K562 (cell line): ENCODE data around the gene ITGA3. TPM values are rescaled to one million over a fixed set of nuclear protein-coding genes. Genes with fewer than 3 reads are reported as not detected.

Experiments
- ARID1B ChIP-seq: fragments of 450-650 bp; IDR thresholded peaks from 2 replicates; pipeline ENCODE4 v1.6.1; 2016; ENCODE audit warnings: antibody characterized with exemption, mild to moderate bottlenecking, inconsistent platforms
- CBFA2T3 ChIP-seq: fragments of 450-650 bp; IDR thresholded peaks from 2 replicates; pipeline ENCODE4 v1.6.1; 2017
- CHAMP1 ChIP-seq: fragments of 450-650 bp; IDR thresholded peaks from 2 replicates; pipeline ENCODE4 v1.6.1; 2016; ENCODE audit warnings: mild to moderate bottlenecking
- FOXA1 ChIP-seq: fragments of 450-650 bp; IDR thresholded peaks from 2 replicates; pipeline ENCODE4 v1.6.1; 2016; ENCODE audit warnings: mild to moderate bottlenecking, borderline replicate concordance
- FOXK1 ChIP-seq: sonication (generic); formaldehyde crosslinking; IDR thresholded peaks from 2 replicates; pipeline ENCODE4 v1.8.0; 2022; ENCODE audit warnings: missing genetic modification reagents, mild to moderate bottlenecking, borderline replicate concordance
- FOXM1 ChIP-seq, 2 experiments: fragments of 450-650 bp in 1 of 2; sonication (generic) in 1 of 2; formaldehyde crosslinking in 1 of 2; IDR thresholded peaks; 2 replicates each; pipeline versions ENCODE4 v1.6.1 to v1.9.0; 2017 to 2022; ENCODE audit warnings: low read depth in 2 of 2, mild to moderate bottlenecking in 2 of 2, missing genetic modification reagents in 1 of 2, moderate library complexity in 1 of 2
- HSF4 ChIP-seq: fragments of 250-450 bp; sonication (Bioruptor Pico); IDR thresholded peaks from 2 replicates; pipeline ENCODE4 v2.1.2; 2022; ENCODE audit warnings: mild to moderate bottlenecking, moderate library complexity, borderline replicate concordance
- KLF6 ChIP-seq: fragments of 250-450 bp; sonication (Bioruptor Pico); IDR thresholded peaks from 2 replicates; pipeline ENCODE4 v1.4.0; 2020; ENCODE audit warnings: mild to moderate bottlenecking, moderate library complexity, borderline replicate concordance
- MAX ChIP-seq: sonication (generic); formaldehyde crosslinking; IDR thresholded peaks from 2 replicates; pipeline ENCODE4 v1.9.0; 2022; ENCODE audit warnings: mild to moderate bottlenecking, missing genetic modification reagents
- PRPF4 ChIP-seq: fragments of 200-400 bp; formaldehyde crosslinking; IDR thresholded peaks from one replicate; pipeline ENCODE4 v1.6.1; 2017; ENCODE audit warnings: low read length, low read depth, mild to moderate bottlenecking; ENCODE audit not compliant: insufficient read depth, poor library complexity, severe bottlenecking
- RBBP5 ChIP-seq: fragments of 200-600 bp; sonication (generic); IDR thresholded peaks from 2 replicates; pipeline ENCODE4 v1.6.1; 2012; ENCODE audit warnings: borderline replicate concordance, mild to moderate bottlenecking, low read length, control low read depth, inconsistent platforms; ENCODE audit not compliant: insufficient read depth, poor library complexity, severe bottlenecking
- TGIF2 ChIP-seq: sonication (generic); formaldehyde crosslinking; IDR thresholded peaks from 2 replicates; pipeline ENCODE4 v1.8.1; 2022; ENCODE audit warnings: mild to moderate bottlenecking, missing genetic modification reagents, moderate library complexity
- TRIM24 ChIP-seq, 2 experiments: fragments of 450-650 bp; IDR thresholded peaks; 2 replicates each; pipeline ENCODE4 v1.6.1; 2016
- ZBTB1 ChIP-seq: sonication (generic); formaldehyde crosslinking; IDR thresholded peaks from 2 replicates; pipeline ENCODE4 v1.8.1; 2023; ENCODE audit warnings: missing genetic modification reagents, low read depth, mild to moderate bottlenecking, borderline replicate concordance
- ZBTB8A ChIP-seq: fragments of 450-650 bp; IDR thresholded peaks from 2 replicates; pipeline ENCODE4 v1.6.1; 2018; ENCODE audit warnings: mild to moderate bottlenecking, moderate library complexity; ENCODE audit not compliant: partially characterized antibody
- ZFX ChIP-seq: sonication (generic); formaldehyde crosslinking; IDR thresholded peaks from 2 replicates; pipeline ENCODE4 v1.8.0; 2022; ENCODE audit warnings: mild to moderate bottlenecking, missing genetic modification reagents, moderate library complexity
- polyA plus RNA-seq, 8 experiments: library from polyadenylated mRNA; depleted of rRNA in 4 of 8; stranded (reverse) in 5 of 8; unstranded in 3 of 8; fragments of >200 nt; fragmentation: Nextera tagmentation in 2 of 8; fragmentation: Illumina TruSeq in 1 of 8; extraction: Ambion mirVana in 2 of 8; extraction: Trizol in 1 of 8; gene quantifications; 2 replicates each; pipeline versions ENCODE4 v1.2.1 to v1.2.3, GENCODE V29; 2011 to 2014; ENCODE audit warnings: inconsistent platforms in 1 of 8, missing spikeins in 1 of 8
- total RNA-seq, 7 experiments: library from RNA; depleted of rRNA in 6 of 7; stranded (reverse); fragments of >200 nt in 6 of 7; fragmentation: Illumina TruSeq in 2 of 7; extraction: Trizol in 2 of 7; gene quantifications; 2 replicates each; pipeline versions ENCODE4 v1.2.1 to v1.2.3, GENCODE V29; 2011 to 2021; ENCODE audit warnings: low replicate concordance in 1 of 7
- TF ChIP-seq, protein P1 (sequence below): sonication (generic); formaldehyde crosslinking; IDR thresholded peaks from 2 replicates; pipeline ENCODE4 v1.5.0; 2020; ENCODE audit warnings: missing genetic modification reagents
- TF ChIP-seq, protein P2 (sequence below): fragments of 250-450 bp; sonication (Bioruptor Pico); IDR thresholded peaks from 2 replicates; pipeline ENCODE4 v1.4.0; 2020; ENCODE audit warnings: mild to moderate bottlenecking, moderate library complexity

ITGA3 gene
- total and polyA plus RNA-seq, 9 of the 15 experiments (the other 6 are each of a cell fraction or from before 2014, with no cell fraction given), result 0.03 to 0.75 (median 0.14) TPM; not detected in 2

DNA sequence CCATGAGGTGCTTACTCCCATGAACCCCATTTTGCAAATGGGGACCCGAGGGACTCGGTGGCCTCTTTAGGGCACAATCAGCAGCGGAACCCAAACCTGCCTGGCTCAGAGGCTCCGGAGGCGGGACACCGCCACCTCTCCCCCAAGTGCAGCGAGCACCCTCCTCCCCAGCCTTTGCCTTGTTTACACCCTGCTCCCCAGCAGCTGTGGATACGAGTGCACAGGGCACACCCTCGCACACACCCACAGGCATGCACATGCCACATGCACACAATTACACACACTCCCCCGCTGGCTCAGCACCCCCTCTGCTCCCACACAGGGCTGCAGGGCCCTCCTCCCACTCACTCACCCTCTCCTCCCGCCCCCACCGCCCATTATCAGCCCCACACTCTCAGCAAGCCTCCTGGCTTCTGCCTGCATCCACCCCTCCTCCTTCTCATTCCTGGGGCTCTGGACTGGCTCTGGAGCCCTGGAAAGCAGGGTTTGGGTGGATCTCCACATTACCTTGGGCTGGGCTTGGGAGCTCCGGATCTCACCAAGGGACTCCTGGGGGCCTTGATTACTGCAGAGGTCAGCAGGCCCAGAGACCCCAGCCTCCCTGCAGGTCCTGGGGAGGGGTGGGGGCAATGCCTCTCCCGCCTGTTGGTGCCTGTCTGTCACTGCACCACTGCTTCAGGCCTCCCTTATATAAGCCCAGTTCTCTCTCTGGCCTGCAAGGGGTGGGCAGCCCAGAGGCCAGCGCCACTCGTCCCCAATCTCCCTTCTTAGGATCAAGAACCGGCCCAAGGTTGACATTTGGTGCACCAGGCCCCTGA, 45.6 kb downstream of the ITGA3 start (continued):
- TF ChIP-seq, protein P1, sequence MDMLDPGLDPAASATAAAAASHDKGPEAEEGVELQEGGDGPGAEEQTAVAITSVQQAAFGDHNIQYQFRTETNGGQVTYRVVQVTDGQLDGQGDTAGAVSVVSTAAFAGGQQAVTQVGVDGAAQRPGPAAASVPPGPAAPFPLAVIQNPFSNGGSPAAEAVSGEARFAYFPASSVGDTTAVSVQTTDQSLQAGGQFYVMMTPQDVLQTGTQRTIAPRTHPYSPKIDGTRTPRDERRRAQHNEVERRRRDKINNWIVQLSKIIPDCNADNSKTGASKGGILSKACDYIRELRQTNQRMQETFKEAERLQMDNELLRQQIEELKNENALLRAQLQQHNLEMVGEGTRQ (CRISPR knock-in tag), result no peak
- peak; percentile 42; the same call in 1 of the 2 replicates for TF ChIP-seq MAX (CRISPR knock-in tag)
- peak; percentile 63 for TF ChIP-seq CBFA2T3
- TF ChIP-seq HSF4 (CRISPR knock-in tag), result no peak
- TF ChIP-seq FOXK1, result no peak; the same call in 1 of the 2 replicates
- 0 out of 2 replicates have a peak, but pooled peaks have one; percentile 15 for TF ChIP-seq ZFX (CRISPR knock-in tag)
- TF ChIP-seq CHAMP1, result no peak
- TF ChIP-seq ARID1B, result peak; percentile 61; the same call in 1 of the 2 replicates
- no peak for TF ChIP-seq TGIF2 (CRISPR knock-in tag)
- no peak for TF ChIP-seq ZBTB1 (CRISPR knock-in tag)
- no peak for TF ChIP-seq ZBTB8A
- no peak for TF ChIP-seq PRPF4
- TF ChIP-seq FOXA1, result no peak
- peak; percentile 31 for TF ChIP-seq RBBP5
- TF ChIP-seq, protein P2, sequence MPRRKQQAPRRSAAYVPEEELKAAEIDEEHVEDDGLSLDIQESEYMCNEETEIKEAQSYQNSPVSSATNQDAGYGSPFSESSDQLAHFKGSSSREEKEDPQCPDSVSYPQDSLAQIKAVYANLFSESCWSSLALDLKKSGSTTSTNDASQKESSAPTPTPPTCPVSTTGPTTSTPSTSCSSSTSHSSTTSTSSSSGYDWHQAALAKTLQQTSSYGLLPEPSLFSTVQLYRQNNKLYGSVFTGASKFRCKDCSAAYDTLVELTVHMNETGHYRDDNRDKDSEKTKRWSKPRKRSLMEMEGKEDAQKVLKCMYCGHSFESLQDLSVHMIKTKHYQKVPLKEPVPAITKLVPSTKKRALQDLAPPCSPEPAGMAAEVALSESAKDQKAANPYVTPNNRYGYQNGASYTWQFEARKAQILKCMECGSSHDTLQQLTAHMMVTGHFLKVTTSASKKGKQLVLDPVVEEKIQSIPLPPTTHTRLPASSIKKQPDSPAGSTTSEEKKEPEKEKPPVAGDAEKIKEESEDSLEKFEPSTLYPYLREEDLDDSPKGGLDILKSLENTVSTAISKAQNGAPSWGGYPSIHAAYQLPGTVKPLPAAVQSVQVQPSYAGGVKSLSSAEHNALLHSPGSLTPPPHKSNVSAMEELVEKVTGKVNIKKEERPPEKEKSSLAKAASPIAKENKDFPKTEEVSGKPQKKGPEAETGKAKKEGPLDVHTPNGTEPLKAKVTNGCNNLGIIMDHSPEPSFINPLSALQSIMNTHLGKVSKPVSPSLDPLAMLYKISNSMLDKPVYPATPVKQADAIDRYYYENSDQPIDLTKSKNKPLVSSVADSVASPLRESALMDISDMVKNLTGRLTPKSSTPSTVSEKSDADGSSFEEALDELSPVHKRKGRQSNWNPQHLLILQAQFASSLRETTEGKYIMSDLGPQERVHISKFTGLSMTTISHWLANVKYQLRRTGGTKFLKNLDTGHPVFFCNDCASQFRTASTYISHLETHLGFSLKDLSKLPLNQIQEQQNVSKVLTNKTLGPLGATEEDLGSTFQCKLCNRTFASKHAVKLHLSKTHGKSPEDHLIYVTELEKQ (CRISPR knock-in tag), result no peak
- 0 out of 4 replicates have a peak, but pooled peaks of 1 of the 2 experiments have one; percentile 13 for TF ChIP-seq TRIM24 (IDR thresholded peaks at IDR 0.05)
- TF ChIP-seq FOXM1 (IDR thresholded peaks at IDR 0.05; ENCODE audit: low read depth), result no peak
- no peak for TF ChIP-seq FOXM1 (CRISPR knock-in tag; IDR thresholded peaks at IDR 0.05; ENCODE audit: low read depth)
- TF ChIP-seq KLF6 (CRISPR knock-in tag), result no peak
